Measurements from ENCODE around the gene LSM10.

Gene LSM10

DNA sequence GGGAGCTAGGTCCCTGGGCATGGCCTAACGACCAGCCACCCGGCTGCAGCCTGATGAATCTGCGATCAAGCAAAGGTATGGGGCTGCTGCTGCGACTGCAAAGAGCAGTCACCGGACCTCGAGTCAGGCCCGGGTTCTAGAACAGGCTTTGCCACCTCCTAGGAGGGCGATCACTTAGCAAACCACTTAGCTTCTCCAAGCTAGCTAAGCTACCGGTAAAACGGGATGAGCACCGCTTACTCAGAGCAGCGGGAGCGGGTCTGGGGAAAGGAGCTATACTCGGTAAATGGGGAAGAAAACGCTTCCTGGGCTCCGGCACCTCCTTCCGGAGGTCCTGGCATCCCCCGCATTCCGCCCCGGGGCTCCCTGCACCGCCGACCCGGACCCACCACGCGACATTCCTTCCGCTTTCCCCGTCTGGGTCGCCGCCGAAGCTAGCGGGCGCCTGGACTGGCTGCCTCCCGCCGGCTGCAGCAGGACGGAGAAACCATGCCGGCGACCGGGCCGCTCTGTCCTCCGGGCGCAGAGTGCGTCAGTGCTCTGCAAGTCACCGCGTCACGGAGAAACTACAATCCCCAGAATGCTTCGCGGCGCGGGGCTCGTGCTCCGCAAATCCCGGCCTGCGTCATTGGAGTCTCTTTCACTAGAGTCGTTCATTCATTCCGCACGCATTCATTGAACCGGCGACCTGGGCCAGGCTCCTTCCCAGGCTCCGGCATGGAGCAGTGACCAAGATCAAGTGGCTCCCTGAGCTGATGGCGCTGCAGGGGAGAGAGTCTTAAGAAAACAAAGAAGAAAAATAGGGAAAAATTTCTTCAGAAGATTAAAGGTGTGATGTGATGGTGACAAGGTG is at the start of gene LSM10:
Gene LSM10 (minus strand): TSS at position 531 of the 853 bp plus-strand sequence. CDS start 3,779 bp downstream, outside the sequence.
- peak; percentile 94 for DNase-seq (ENCODE audit: low spot score)

GRCh38 chr1:36447450-36447849 is 49.7 kb upstream of the LSM10 start:
- DNase-seq (ENCODE audit: low spot score), result no peak

DNA sequence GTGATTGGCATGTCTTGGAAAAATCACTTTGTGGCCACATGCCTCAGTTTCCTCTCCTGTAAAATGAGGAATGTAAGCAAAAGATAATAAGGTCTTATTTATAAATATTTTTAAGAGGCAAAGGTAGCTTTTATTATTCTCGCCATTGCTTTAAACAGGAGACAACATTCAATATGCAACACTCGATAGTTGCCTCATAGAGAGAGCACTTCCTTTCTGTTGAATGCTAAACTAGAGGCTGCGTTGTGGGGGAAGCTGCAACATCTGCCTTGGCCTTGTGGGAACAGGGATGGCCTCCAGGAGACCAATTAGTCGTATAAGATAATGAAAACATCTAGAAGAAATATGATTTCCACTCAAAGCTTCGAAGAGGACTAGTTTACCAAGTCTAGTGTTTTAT is 49.0 kb upstream of the LSM10 start:
- DNase-seq (ENCODE audit: low spot score), result no peak

GRCh38 chr1:36446271-36446670 is 48.6 kb upstream of the LSM10 start:
- DNase-seq (ENCODE audit: low spot score), result peak; percentile 68

DNA sequence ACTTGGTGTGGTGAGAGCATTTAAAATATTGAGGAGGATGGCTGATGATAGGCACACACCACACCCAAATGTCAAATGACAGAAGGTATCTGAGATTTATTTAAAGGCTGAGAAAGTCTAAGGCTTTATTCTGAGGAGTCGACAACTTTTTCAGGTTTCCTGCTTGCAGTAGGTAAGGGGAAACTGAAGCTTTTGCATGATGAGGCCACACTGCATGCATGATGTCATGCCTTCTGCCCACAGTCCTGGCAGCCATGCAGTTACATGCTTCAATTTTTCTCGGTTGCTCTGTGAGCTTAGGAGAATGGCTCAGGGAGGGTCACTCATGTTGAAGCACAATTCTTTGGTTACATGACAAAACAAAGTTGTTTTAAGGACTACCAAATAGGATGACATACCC is 45.6 kb upstream of the LSM10 start:
- DNase-seq (ENCODE audit: low spot score), result no peak

DNA sequence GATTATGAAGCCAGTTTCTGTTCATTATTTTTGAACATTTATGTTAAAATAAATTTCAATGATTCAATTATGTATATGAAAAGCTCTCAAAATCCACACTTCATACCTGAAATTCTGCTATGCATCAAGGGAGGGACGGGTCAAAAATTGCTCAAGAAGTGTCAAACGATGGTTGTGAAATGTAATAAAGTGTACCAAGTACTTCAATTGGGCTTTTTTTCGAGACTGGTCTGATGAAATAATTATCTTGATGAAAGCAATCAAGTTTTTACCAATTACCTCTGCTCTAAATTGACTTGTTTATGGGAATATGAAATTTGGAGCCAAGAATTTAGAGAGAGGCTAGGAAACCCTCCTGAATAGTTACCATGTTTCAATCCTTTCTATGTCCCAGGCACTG is 44.6 kb upstream of the LSM10 start:
- DNase-seq (ENCODE audit: low spot score), result no peak

DNA sequence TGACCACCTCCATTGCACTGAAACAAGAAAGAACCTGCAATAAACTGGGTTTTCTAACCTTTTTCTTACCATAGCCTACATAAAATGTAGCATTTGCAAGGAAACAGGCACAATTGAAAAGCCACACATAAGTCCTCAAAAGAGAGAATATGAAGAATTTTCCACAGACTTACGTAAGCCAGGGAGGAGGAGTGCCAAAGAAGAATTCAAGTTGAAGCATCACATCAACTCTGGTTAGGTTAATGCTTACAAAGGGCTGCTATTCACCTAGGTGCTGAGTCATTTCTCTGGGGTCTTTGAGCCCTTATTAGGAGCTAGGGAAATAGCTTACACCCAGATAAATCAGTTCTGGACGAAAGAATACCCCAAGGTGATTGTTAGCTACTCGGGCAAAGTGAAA is 42.9 kb upstream of the LSM10 start:
- no peak for DNase-seq (ENCODE audit: low spot score)

DNA sequence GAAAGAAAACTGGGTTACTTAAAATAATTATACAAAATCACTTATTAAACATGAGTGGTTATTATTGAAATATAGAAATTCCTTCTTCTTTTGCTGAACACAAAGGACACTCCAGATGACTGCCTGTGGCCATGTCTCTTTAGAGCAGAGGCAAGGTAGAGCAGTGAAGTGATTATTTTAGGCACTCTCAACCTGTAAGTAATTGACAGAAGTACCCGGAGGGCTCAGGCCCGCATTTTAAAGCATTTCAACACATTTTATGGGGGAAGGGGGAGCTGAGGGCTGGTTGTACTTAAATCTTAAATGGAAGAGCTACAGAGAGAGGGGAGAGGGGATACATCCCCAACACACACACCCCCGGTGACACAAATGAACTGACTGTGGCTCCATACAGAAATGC is 42.3 kb upstream of the LSM10 start:
- DNase-seq (ENCODE audit: low spot score), result no peak

GRCh38 chr1:36438715-36439114 is 41.0 kb upstream of the LSM10 start:
- DNase-seq (ENCODE audit: low spot score), result no peak

DNA sequence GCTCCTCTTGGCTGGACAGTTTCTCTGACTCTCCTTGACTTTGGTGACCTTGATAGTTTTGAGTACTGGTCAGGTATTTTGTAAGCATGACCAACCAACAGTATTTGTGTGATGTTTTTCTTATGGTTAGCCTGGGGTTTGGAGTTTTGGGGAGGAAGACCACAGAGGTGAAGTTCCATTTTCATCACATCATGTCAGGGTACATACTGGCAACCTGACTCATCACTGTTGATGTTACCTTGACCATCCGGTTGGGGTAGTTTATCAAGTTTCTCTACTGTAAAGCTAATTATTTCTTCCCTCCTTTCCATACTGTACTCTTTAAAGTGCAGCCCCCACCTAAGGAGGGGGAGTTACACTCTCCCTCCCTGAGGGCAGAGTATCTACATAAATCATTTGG is 39.1 kb upstream of the LSM10 start:
- no peak for DNase-seq (ENCODE audit: low spot score)

- no peak for DNase-seq (ENCODE audit: low spot score)
Measured at GRCh38 chr1:36433102-36433501, 35.4 kb upstream of the LSM10 start.

- no peak for DNase-seq (ENCODE audit: low spot score)
Measured at GRCh38 chr1:36432616-36433015, 34.9 kb upstream of the LSM10 start.

GRCh38 chr1:36425791-36426190 is 28.1 kb upstream of the LSM10 start:
- no peak for DNase-seq (ENCODE audit: low spot score)

DNA sequence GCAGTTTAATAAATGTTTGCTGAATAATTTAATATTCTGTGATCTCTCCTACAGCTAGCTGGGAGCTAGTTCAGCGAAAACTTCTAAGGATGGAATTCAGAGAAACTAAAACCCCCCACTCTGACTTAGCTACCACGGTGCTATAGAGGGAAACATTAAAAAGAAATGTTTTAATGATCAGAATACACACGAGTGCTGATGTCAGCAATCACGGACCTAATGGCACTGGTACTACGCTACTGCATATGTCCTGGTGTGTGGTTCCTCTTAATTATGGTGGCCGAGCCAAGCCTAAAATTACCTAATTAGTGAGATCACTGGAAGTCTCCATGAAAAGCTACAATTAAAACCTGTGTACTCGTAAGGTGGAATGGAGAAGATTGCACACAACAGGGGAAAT is 23.9 kb upstream of the LSM10 start:
- no peak for DNase-seq (ENCODE audit: low spot score)

- peak; percentile 84 for DNase-seq (ENCODE audit: low spot score)
Measured at GRCh38 chr1:36420836-36421317, 23.2 kb upstream of the LSM10 start.

GRCh38 chr1:36420409-36420808 is 22.7 kb upstream of the LSM10 start:
- no peak for DNase-seq (ENCODE audit: low spot score)

GRCh38 chr1:36419569-36419968 is 21.9 kb upstream of the LSM10 start:
- DNase-seq (ENCODE audit: low spot score), result no peak

DNA sequence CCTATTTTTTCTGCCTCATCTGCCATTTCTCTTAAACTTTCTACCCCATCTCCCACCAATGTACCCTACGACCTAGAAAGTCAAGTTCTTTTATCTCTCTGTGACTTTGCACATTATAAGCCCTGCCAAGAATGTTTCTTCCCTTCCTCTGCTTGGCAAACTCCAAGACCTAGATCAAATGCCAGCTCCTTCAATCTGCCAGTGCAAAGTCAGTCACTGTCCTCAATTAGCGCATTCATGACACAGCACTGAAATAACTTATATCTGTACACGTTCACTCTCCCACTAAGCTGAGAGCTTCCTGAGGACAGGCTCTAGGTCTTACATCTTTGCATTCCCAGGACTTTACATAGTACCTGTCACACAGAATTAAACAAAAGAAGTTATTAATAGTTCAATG is 21.4 kb upstream of the LSM10 start:
- no peak for DNase-seq (ENCODE audit: low spot score)

- DNase-seq (ENCODE audit: low spot score), result no peak
Measured at GRCh38 chr1:36417931-36418330, 20.2 kb upstream of the LSM10 start.

DNA sequence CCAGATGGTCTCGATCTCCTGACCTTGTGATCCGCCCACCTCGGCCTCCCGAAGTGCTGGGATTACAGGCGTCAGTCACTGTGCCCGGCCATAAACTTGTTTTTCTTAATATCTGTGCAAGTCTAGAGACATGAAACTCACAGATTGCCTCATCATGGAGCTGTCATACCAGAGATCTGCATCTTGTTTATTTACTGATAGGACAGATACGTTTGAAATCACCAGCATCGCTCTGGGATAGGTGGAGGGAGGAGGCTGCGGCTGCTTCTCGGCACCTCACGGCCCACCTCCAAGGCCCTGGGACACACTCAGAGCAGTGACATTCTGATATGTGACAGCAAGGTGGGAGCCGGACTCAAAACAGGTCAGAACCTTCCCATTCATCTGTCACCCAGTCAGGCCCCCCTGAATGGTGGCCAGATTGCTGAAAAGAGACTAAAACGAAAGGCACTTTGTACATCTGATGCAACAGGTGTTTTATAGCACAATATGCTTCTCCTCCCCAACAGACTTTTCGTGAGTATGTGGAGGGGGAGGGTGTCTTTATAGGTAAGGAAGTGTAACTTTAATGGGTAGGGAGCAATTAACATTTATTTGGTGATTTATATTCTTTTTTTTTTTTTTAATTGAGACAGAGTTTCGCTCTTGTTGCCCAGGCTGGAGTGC is 18.1 kb upstream of the LSM10 start:
- DNase-seq (ENCODE audit: low spot score), result no peak

GRCh38 chr1:36414384-36414783 is 16.7 kb upstream of the LSM10 start:
- DNase-seq (ENCODE audit: low spot score), result no peak

- no peak for DNase-seq (ENCODE audit: low spot score)
Measured at GRCh38 chr1:36411674-36412648, 14.3 kb upstream of the LSM10 start.
